SK-N-MC (cell line): Measurements from ENCODE around the gene WWTR1.

Experiments used
- EZH2 ChIP-seq: fragments of 200-600 bp; sonication (generic); IDR thresholded peaks from one replicate; pipeline ENCODE4 v1.6.1; 2017; ENCODE audit warnings: antibody characterized with exemption
- FOXP2 ChIP-seq: optimal IDR thresholded peaks from 2 replicates; pipeline ENCODE3; 2011; ENCODE audit warnings: mild to moderate bottlenecking, moderate library complexity; ENCODE audit not compliant: insufficient read depth; ENCODE audit errors: extremely low read length, control extremely low read depth
- POLR2AphosphoS5 ChIP-seq: IDR thresholded peaks from 2 replicates; pipeline ENCODE4 v1.6.1; 2012; ENCODE audit warnings: mild to moderate bottlenecking, low read depth, low read length, borderline replicate concordance

DNA sequence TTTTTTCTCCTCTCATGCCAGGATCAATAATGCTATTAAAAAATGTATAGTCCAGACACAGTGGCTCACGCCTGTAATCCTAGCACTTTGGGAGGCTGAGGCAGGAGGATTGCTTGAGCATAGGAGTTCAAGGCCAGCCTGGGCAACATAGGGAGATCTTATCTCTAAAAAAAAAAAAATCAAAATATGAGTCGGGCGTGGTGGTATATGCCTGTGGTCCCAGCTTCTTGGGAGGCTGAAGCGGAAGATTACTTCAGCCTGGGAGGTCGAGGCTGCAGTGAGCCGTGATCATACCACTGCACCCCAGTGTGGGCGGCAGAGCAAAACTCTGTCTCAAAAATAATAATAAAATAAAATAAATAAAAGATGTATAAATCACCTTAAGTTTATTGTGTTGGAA is 75.4 kb downstream of the WWTR1 start:
- TF ChIP-seq POLR2AphosphoS5 (no peak), EZH2 (no peak), FOXP2 (no peak)
